ENCODE results near the gene ZSCAN31.

DNA sequence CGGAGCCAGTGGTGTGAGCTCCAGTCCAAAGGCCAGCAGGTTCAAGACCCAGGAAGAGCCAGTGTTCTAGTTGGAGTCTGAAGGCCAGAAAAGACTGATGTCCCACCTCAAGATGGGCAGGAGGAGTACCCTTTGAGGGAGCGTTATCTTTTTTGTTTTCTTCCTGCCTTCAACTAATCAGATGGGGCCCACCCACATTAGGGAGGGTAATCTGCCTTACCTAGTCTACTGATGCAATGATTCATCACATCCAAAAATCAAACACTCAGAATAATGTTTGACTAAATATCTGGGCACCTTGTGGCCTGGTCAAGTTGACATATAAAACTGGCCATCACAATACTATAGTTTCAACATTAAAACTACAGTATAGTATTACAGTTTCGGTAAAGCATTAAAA lies 33.5 kb upstream of the ZSCAN31 start:
- TF ChIP-seq, protein P1, sequence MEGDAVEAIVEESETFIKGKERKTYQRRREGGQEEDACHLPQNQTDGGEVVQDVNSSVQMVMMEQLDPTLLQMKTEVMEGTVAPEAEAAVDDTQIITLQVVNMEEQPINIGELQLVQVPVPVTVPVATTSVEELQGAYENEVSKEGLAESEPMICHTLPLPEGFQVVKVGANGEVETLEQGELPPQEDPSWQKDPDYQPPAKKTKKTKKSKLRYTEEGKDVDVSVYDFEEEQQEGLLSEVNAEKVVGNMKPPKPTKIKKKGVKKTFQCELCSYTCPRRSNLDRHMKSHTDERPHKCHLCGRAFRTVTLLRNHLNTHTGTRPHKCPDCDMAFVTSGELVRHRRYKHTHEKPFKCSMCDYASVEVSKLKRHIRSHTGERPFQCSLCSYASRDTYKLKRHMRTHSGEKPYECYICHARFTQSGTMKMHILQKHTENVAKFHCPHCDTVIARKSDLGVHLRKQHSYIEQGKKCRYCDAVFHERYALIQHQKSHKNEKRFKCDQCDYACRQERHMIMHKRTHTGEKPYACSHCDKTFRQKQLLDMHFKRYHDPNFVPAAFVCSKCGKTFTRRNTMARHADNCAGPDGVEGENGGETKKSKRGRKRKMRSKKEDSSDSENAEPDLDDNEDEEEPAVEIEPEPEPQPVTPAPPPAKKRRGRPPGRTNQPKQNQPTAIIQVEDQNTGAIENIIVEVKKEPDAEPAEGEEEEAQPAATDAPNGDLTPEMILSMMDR (IDR thresholded peaks at IDR 0.05; ENCODE audit: low read depth, low read length, poor library complexity, severe bottlenecking) = no peak
- no peak for TF ChIP-seq EZH2phosphoT487 (IDR thresholded peaks at IDR 0.05; ENCODE audit: borderline replicate concordance, low read length)
